H1 (cell line): Measurements from ENCODE around the gene DAAM1. TPM values are rescaled to one million over a fixed set of nuclear protein-coding genes. Genes with fewer than 3 reads are reported as not detected.

ENCODE experiments used
- CTCF ChIA-PET: fragments of 300-600 bp; sonication (Branson Sonifier 250); formaldehyde crosslinking; loops from one replicate; lab custom pipeline; 2021; ENCODE audit not compliant: partially characterized antibody; lab: Charles Lee
- POLR2A ChIA-PET: fragments of 300-600 bp; sonication (Branson Sonifier 250); formaldehyde crosslinking; loops from one replicate; lab custom pipeline; 2021; ENCODE audit warnings: inconsistent platforms; ENCODE audit not compliant: partially characterized antibody; lab: Charles Lee
- DNase-seq, 2 experiments: peaks; one replicate each; pipeline versions ENCODE4 v3.0.0 to v3.0.0-alpha.2; 2010 to 2022; ENCODE audit warnings: low spot score in 2 of 2, low read depth in 1 of 2, mixed read lengths in 1 of 2
- FAIRE-seq: peaks from 2 replicates; lab custom pipeline; 2011; peaks lifted over from hg19 to GRCh38; lab: Jason Lieb, UNC
- H2AFZ ChIP-seq: 2 replicates; pipeline ENCODE4 v1.8.1; 2012; ENCODE audit warnings: low read length, inconsistent platforms
- H2AK5ac ChIP-seq: 2 replicates; pipeline ENCODE4 v1.6.1; 2013; ENCODE audit warnings: low read depth, low read length
- H2BK120ac ChIP-seq: replicated peaks from 2 replicates; pipeline ENCODE3; 2013; ENCODE audit warnings: low read depth, low read length, inconsistent platforms
- H2BK12ac ChIP-seq: 2 replicates; pipeline ENCODE4 v1.6.1; 2013; ENCODE audit warnings: low read depth, low read length
- H2BK15ac ChIP-seq: 2 replicates; pipeline ENCODE4 v1.6.1; 2013; ENCODE audit warnings: low read length
- H2BK20ac ChIP-seq: 2 replicates; pipeline ENCODE4 v1.6.1; 2013; ENCODE audit warnings: low read length
- H2BK5ac ChIP-seq: 2 replicates; pipeline ENCODE4 v1.6.1; 2013; ENCODE audit warnings: low read depth, low read length
- H3K14ac ChIP-seq: 2 replicates; pipeline ENCODE4 v1.6.1; 2013; ENCODE audit warnings: inconsistent platforms; ENCODE audit not compliant: insufficient read length
- H3K18ac ChIP-seq: 2 replicates; pipeline ENCODE4 v1.6.1; 2013; ENCODE audit warnings: low read length; ENCODE audit errors: extremely low read depth
- H3K23ac ChIP-seq: 2 replicates; pipeline ENCODE4 v1.6.1; 2013; ENCODE audit warnings: inconsistent platforms; ENCODE audit not compliant: insufficient read length
- H3K23me2 ChIP-seq: 2 replicates; pipeline ENCODE4 v1.6.1; 2013; ENCODE audit warnings: low read depth, low read length
- H3K27ac ChIP-seq: 2 replicates; pipeline ENCODE4 v1.6.1; 2011; ENCODE audit warnings: low read depth, low read length, inconsistent platforms
- H3K27me3 ChIP-seq, 4 experiments: replicated peaks in 1 of 4; 1 replicate in 1 of 4; 2 replicates in 3 of 4; pipeline versions ENCODE4 v1.6.1 to v1.8.1; 2011 to 2013; ENCODE audit warnings: low read length in 3 of 4, mild to moderate bottlenecking in 3 of 4, inconsistent platforms in 2 of 4, mixed read lengths in 2 of 4, moderate library complexity in 1 of 4; ENCODE audit not compliant: control insufficient read depth in 3 of 4, insufficient read depth in 3 of 4; ENCODE audit errors: extremely low read depth in 1 of 4
- H3K36me3 ChIP-seq, 4 experiments: 2 replicates each; pipeline versions ENCODE4 v1.6.1 to v1.8.1; 2011 to 2013; ENCODE audit warnings: mild to moderate bottlenecking in 4 of 4, low read length in 3 of 4, moderate library complexity in 2 of 4, control low read depth in 1 of 4, inconsistent platforms in 1 of 4; ENCODE audit not compliant: insufficient read depth in 4 of 4, control insufficient read depth in 2 of 4
- H3K4ac ChIP-seq: replicated peaks from 2 replicates; pipeline ENCODE3; 2013; ENCODE audit warnings: low read length, low read depth, mixed read lengths, inconsistent platforms; ENCODE audit not compliant: insufficient read length
- H3K4me1 ChIP-seq, 4 experiments: replicated peaks in 1 of 4; 1 replicate in 1 of 4; 2 replicates in 3 of 4; pipeline versions ENCODE4 v1.6.1 to v1.8.1; 2011 to 2013; ENCODE audit warnings: low read length in 3 of 4, inconsistent platforms in 2 of 4, mixed read lengths in 1 of 4; ENCODE audit not compliant: insufficient read depth in 4 of 4, control insufficient read depth in 3 of 4
- H3K4me2 ChIP-seq, 2 experiments: 2 replicates each; pipeline versions ENCODE4 v1.6.1 to v1.8.1; 2011 to 2013; ENCODE audit warnings: low read depth in 2 of 2, low read length in 2 of 2, control low read depth in 1 of 2, inconsistent platforms in 1 of 2, mild to moderate bottlenecking in 1 of 2; ENCODE audit not compliant: insufficient read depth in 1 of 2
- H3K4me3 ChIP-seq, 4 experiments: fragments of 200-600, 300-600 bp in 1 of 4; sonication (generic), shearing (Covaris generic), sonication (Bioruptor Twin) in 1 of 4; 2 replicates each; pipeline versions ENCODE4 v1.5.1 to v1.8.1; 2011 to 2016; ENCODE audit warnings: low read length in 4 of 4, low read depth in 3 of 4, control low read depth in 2 of 4, inconsistent platforms in 2 of 4, mild to moderate bottlenecking in 2 of 4, mixed read lengths in 1 of 4, moderate library complexity in 1 of 4; ENCODE audit not compliant: insufficient read depth in 2 of 4; ENCODE audit errors: extremely low read depth in 1 of 4
- H3K56ac ChIP-seq: replicated peaks from 2 replicates; pipeline ENCODE3; 2013; ENCODE audit warnings: low read depth, mild to moderate bottlenecking, mixed read lengths, low read length, inconsistent platforms; ENCODE audit not compliant: insufficient read length
- H3K79me1 ChIP-seq: 2 replicates; pipeline ENCODE4 v1.6.1; 2013; ENCODE audit warnings: low read depth, low read length, control low read depth
- H3K79me2 ChIP-seq, 2 experiments: 2 replicates each; pipeline versions ENCODE4 v1.6.1 to v1.8.1; 2012 to 2013; ENCODE audit warnings: low read length in 2 of 2, mild to moderate bottlenecking in 2 of 2, inconsistent platforms in 1 of 2; ENCODE audit not compliant: insufficient read depth in 2 of 2, control insufficient read depth in 1 of 2
- H3K9ac ChIP-seq, 4 experiments: replicated peaks in 1 of 4; 1 replicate in 1 of 4; 2 replicates in 3 of 4; pipeline versions ENCODE4 v1.6.1 to v1.8.1; 2011 to 2013; ENCODE audit warnings: low read depth in 3 of 4, low read length in 3 of 4, control low read depth in 2 of 4, mild to moderate bottlenecking in 2 of 4, moderate library complexity in 2 of 4, inconsistent platforms in 1 of 4; ENCODE audit errors: extremely low read depth in 1 of 4
- H3K9me3 ChIP-seq, 2 experiments: 2 replicates each; pipeline versions ENCODE4 v1.6.1 to v1.8.1; 2012 to 2013; ENCODE audit warnings: mild to moderate bottlenecking in 2 of 2, moderate library complexity in 2 of 2, control low read depth in 1 of 2, inconsistent platforms in 1 of 2, low read depth in 1 of 2, low read length in 1 of 2, mixed read lengths in 1 of 2; ENCODE audit not compliant: insufficient read depth in 2 of 2
- H4K20me1 ChIP-seq, 2 experiments: replicated peaks in 1 of 2; 2 replicates each; pipeline versions ENCODE3 to v1.8.1; 2011 to 2013; ENCODE audit warnings: inconsistent platforms in 2 of 2, low read length in 2 of 2, mild to moderate bottlenecking in 1 of 2; ENCODE audit not compliant: insufficient read depth in 2 of 2, control insufficient read depth in 1 of 2
- H4K5ac ChIP-seq: 2 replicates; pipeline ENCODE4 v1.6.1; 2013; ENCODE audit warnings: low read length, low read depth, mixed read lengths, inconsistent platforms; ENCODE audit not compliant: insufficient read length
- H4K8ac ChIP-seq: 2 replicates; pipeline ENCODE4 v1.8.0; 2013; ENCODE audit warnings: mild to moderate bottlenecking, moderate library complexity, low read length, inconsistent platforms; ENCODE audit not compliant: insufficient read depth; ENCODE audit errors: extremely low read depth
- H4K91ac ChIP-seq: replicated peaks from 2 replicates; pipeline ENCODE3; 2013; ENCODE audit warnings: low read length, mixed read lengths, inconsistent platforms; ENCODE audit not compliant: insufficient read length
- ASH2L ChIP-seq: fragments of 200-600, 300-600 bp; sonication (generic); IDR thresholded peaks from one replicate; pipeline ENCODE4 v1.7.1; 2017; ENCODE audit warnings: low read length
- HDAC6 ChIP-seq: IDR thresholded peaks from one replicate; pipeline ENCODE4 v1.7.1; 2012; ENCODE audit warnings: low read depth, mild to moderate bottlenecking, inconsistent platforms, low read length, moderate library complexity
- KDM5A ChIP-seq: fragments of 200-600 bp; IDR thresholded peaks from 2 replicates; pipeline ENCODE4 v1.7.1; 2012; ENCODE audit warnings: mild to moderate bottlenecking, low read length, inconsistent platforms, mixed read lengths
- NANOG ChIP-seq: IDR thresholded peaks from 2 replicates; pipeline ENCODE4 v1.6.1; 2011; ENCODE audit warnings: low read length, low read depth, mild to moderate bottlenecking, inconsistent platforms; ENCODE audit not compliant: insufficient read depth, poor library complexity, severe bottlenecking
- RNF2 ChIP-seq: fragments of 200-900, 300-1000 bp; sonication (generic); IDR thresholded peaks from 2 replicates; pipeline ENCODE4 v1.7.1; 2016; ENCODE audit warnings: borderline replicate concordance, low read depth, mild to moderate bottlenecking, antibody characterized with exemption, low read length; ENCODE audit not compliant: poor library complexity, severe bottlenecking; ENCODE audit errors: missing control alignments
- SP4 ChIP-seq: IDR thresholded peaks from 2 replicates; pipeline ENCODE4 v1.6.1; 2012; ENCODE audit warnings: low read length, inconsistent platforms
- TAF1 ChIP-seq: IDR thresholded peaks from 2 replicates; pipeline ENCODE4 v1.6.1; 2011; ENCODE audit warnings: mild to moderate bottlenecking, low read depth, low read length
- TBP ChIP-seq: IDR thresholded peaks from 2 replicates; pipeline ENCODE4 v1.6.1; 2011; ENCODE audit warnings: low read depth, low read length, improper control_type of control experiment
- polyA plus RNA-seq, 7 experiments: library from polyadenylated mRNA; depleted of rRNA in 3 of 7; stranded (reverse) in 5 of 7; unstranded in 2 of 7; fragments of >200 nt in 5 of 7; fragments of 200-250 nt in 2 of 7; gene quantifications; 1 replicate in 5 of 7; 2 replicates in 1 of 7; 4 replicates in 1 of 7; pipeline versions ENCODE4 v1.2.1 to v1.2.3, GENCODE V29; 2011 to 2013; ENCODE audit warnings: missing spikeins in 2 of 7, mixed read lengths in 2 of 7
- total RNA-seq: library from RNA; stranded (reverse); fragmentation: NEBNext Ultra II Directional; extraction: Animal tissue kit (Norgen Biotek cat#: 25700); gene quantifications from 2 replicates; pipeline ENCODE4 v1.2.1, GENCODE V29; 2021
- TF ChIP-seq, protein P1 (sequence below): IDR thresholded peaks from 2 replicates; pipeline ENCODE4 v1.6.1; 2012; ENCODE audit warnings: inconsistent platforms
- TF ChIP-seq, protein P2 (sequence below): IDR thresholded peaks from 2 replicates; pipeline ENCODE4 v1.6.1; 2011; ENCODE audit warnings: low read length, improper control_type of control experiment
- TF ChIP-seq, protein P3 (sequence below): IDR thresholded peaks from 2 replicates; pipeline ENCODE4 v1.6.1; 2012; ENCODE audit warnings: low read length, inconsistent platforms

The DAAM1 gene
- total and polyA plus RNA-seq, 2 of the 8 experiments (the other 6 are each of a cell fraction or from before 2014, with no cell fraction given): 5.0 to 44.9 TPM

- Histone ChIP-seq H3K79me2 (no peaks in the 10 kb centered on the region), H3K56ac (no peak overlapping the region), H4K91ac (no peak overlapping the region), H3K27me3 (no peaks in the 10 kb centered on the region), H2BK5ac (no peak overlapping the region), H3K4me2 (no peak overlapping the region), H3K4ac (no peak overlapping the region), H3K14ac (no peak overlapping the region), H2AFZ (no peak overlapping the region), H3K23me2 (no peaks in the 10 kb centered on the region), H2BK12ac (no peak overlapping the region), H3K18ac (no peak overlapping the region), H3K4me1 (0 out of 7 replicates have a peak, but pooled peaks cover 0 to 2% (median 0%) of the 10 kb centered on the region in 4 experiments), H3K9me3 (no peaks in the 10 kb centered on the region), H4K8ac (no peak overlapping the region), H2BK15ac (no peak overlapping the region), H2AK5ac (no peak overlapping the region), H3K9ac (no peak overlapping the region), H3K79me1 (no peaks in the 10 kb centered on the region), H3K27ac (no peak overlapping the region), H4K20me1 (no peaks in the 10 kb centered on the region), H2BK120ac (no peak overlapping the region), H4K5ac (no peak overlapping the region), H3K23ac (no peak overlapping the region), H3K36me3 (no peaks in the 10 kb centered on the region), H2BK20ac (no peak overlapping the region), H3K4me3 (no peak overlapping the region)
- no peak for DNase-seq
- FAIRE-seq: no peak
- ChIA-PET CTCF (interaction anchor here (1.5 to 1.7 kb wide), 2 partner anchors 10 kb away, joined by 5 to 8 read pairs; no protein-coding TSS in a partner anchor), POLR2A (no interaction called here)
- TF ChIP-seq TAF1 (no peak), NANOG (no peak), HDAC6 (no peak), KDM5A (no peak), RNF2 (no peak), TBP (no peak), SP4 (no peak), ASH2L (no peak)
- TF ChIP-seq, protein P1, sequence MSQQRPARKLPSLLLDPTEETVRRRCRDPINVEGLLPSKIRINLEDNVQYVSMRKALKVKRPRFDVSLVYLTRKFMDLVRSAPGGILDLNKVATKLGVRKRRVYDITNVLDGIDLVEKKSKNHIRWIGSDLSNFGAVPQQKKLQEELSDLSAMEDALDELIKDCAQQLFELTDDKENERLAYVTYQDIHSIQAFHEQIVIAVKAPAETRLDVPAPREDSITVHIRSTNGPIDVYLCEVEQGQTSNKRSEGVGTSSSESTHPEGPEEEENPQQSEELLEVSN: no peak
- TF ChIP-seq, protein P2, sequence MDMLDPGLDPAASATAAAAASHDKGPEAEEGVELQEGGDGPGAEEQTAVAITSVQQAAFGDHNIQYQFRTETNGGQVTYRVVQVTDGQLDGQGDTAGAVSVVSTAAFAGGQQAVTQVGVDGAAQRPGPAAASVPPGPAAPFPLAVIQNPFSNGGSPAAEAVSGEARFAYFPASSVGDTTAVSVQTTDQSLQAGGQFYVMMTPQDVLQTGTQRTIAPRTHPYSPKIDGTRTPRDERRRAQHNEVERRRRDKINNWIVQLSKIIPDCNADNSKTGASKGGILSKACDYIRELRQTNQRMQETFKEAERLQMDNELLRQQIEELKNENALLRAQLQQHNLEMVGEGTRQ: no peak
- TF ChIP-seq, protein P3, sequence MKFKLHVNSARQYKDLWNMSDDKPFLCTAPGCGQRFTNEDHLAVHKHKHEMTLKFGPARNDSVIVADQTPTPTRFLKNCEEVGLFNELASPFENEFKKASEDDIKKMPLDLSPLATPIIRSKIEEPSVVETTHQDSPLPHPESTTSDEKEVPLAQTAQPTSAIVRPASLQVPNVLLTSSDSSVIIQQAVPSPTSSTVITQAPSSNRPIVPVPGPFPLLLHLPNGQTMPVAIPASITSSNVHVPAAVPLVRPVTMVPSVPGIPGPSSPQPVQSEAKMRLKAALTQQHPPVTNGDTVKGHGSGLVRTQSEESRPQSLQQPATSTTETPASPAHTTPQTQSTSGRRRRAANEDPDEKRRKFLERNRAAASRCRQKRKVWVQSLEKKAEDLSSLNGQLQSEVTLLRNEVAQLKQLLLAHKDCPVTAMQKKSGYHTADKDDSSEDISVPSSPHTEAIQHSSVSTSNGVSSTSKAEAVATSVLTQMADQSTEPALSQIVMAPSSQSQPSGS: no peak
These were observed 84.2 kb downstream of the DAAM1 start for GRCh38 chr14:59272633-59273032.
